A673 (cell line): ENCODE results near the gene CEP112. TPM values are rescaled to one million over a fixed set of nuclear protein-coding genes. Genes with fewer than 3 reads are reported as not detected.

Experiments
- BruUV-seq: library from RNA; stranded (reverse); fragments of 400-500 nt; replicated peaks from 2 replicates; lab custom pipeline; 2021; lab: Mats Ljungman, UMichigan
- CTCF ChIA-PET: fragments of 300-600 bp; sonication (Branson Sonifier 250); formaldehyde crosslinking; loops from one replicate; lab custom pipeline; 2022; ENCODE audit warnings: antibody characterized with exemption; lab: Charles Lee
- POLR2A ChIA-PET: fragments of 300-600 bp; sonication (Branson Sonifier 250); formaldehyde crosslinking; loops from one replicate; lab custom pipeline; 2022; ENCODE audit warnings: antibody characterized with exemption; ENCODE audit not compliant: low non-redundant PET; lab: Charles Lee
- DNase-seq: peaks from one replicate; pipeline ENCODE4 v3.0.0-alpha.2; 2015; ENCODE audit warnings: low spot score
- H3K27ac ChIP-seq: fragments of 200-600 bp; sonication (generic); 2 replicates; pipeline ENCODE4 v1.5.1; 2016; ENCODE audit warnings: mixed run types, low read depth, mild to moderate bottlenecking, mixed read lengths, antibody characterized with exemption, low read length; ENCODE audit not compliant: poor library complexity, severe bottlenecking
- H3K27me3 ChIP-seq: fragments of 200-600 bp; sonication (generic); replicated peaks from 2 replicates; pipeline ENCODE4 v1.6.1; 2017; ENCODE audit warnings: mixed run types, low read depth, mild to moderate bottlenecking, mixed read lengths, antibody characterized with exemption, low read length; ENCODE audit not compliant: insufficient read depth, poor library complexity
- H3K36me3 ChIP-seq: fragments of 200-600 bp; sonication (generic); 2 replicates; pipeline ENCODE4 v1.6.1; 2016; ENCODE audit warnings: mixed run types, mild to moderate bottlenecking, mixed read lengths, antibody characterized with exemption, low read length; ENCODE audit not compliant: insufficient read depth, poor library complexity, severe bottlenecking
- H3K4me1 ChIP-seq: fragments of 200-600 bp; sonication (generic); 2 replicates; pipeline ENCODE4 v1.6.1; 2017; ENCODE audit warnings: mixed run types, mild to moderate bottlenecking, mixed read lengths, antibody characterized with exemption, low read length; ENCODE audit not compliant: insufficient read depth, poor library complexity, severe bottlenecking
- H3K4me3 ChIP-seq: fragments of 200-600 bp; sonication (generic); 2 replicates; pipeline ENCODE4 v1.5.1; 2016; ENCODE audit warnings: low read depth, mixed run types, mild to moderate bottlenecking, mixed read lengths, low read length; ENCODE audit not compliant: poor library complexity, severe bottlenecking
- H3K9me3 ChIP-seq: fragments of 200-600 bp; sonication (generic); 2 replicates; pipeline ENCODE4 v1.6.1; 2016; ENCODE audit warnings: mixed run types, low read depth, mild to moderate bottlenecking, mixed read lengths, antibody characterized with exemption, low read length; ENCODE audit not compliant: poor library complexity, severe bottlenecking
- EZH2 ChIP-seq: fragments of 200-600 bp; sonication (generic); IDR thresholded peaks from 2 replicates; pipeline ENCODE4 v1.6.1; 2017; ENCODE audit warnings: borderline replicate concordance, low read depth, mild to moderate bottlenecking, mixed read lengths, antibody characterized with exemption, low read length; ENCODE audit not compliant: poor library complexity, severe bottlenecking
- intact Hi-C: fragments of 100-400 bp; cut with micrococcal nuclease; formaldehyde crosslinking; loops from one replicate; pipeline ENCODE4 v1.10.0; 2022; ENCODE audit not compliant: unreplicated experiment
- total RNA-seq: library from RNA; stranded (reverse); gene quantifications from 2 replicates; pipeline ENCODE4 v1.2.3, GENCODE V29; 2021
- TF ChIP-seq, protein P1 (sequence below): fragments of 300-800, 200-600 bp; sonication (generic); conservative IDR thresholded peaks from 2 replicates; pipeline ENCODE4 v1.5.1; 2017; ENCODE audit warnings: low read depth, mild to moderate bottlenecking, antibody characterized with exemption, low read length, moderate library complexity, mixed read lengths

CEP112 gene
- total RNA-seq, 1 experiment from 2014 or later: 27.2 TPM

DNA sequence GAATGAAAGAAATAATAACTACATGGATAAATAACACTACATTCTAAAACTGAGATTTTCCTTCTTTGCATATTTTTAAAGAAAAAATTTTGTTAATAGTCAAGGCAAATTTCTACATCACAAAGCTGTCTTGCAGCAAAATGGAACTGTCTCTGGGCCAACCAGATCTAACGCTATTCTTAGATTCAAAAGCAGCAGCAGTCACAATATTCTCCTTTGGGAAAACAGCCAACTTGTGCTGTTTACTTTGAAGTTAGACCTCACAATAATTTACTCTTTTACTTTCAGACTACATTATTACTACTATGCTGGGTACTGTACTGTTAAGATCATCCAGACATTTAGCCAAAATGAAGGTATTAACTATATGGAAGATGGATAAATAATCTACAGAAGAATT lies 189.1 kb downstream of the CEP112 start:
- intact Hi-C loops: no loop called here
- H3K36me3 ChIP-seq: no peaks in the 10 kb centered on the region
- TF ChIP-seq, protein P1, sequence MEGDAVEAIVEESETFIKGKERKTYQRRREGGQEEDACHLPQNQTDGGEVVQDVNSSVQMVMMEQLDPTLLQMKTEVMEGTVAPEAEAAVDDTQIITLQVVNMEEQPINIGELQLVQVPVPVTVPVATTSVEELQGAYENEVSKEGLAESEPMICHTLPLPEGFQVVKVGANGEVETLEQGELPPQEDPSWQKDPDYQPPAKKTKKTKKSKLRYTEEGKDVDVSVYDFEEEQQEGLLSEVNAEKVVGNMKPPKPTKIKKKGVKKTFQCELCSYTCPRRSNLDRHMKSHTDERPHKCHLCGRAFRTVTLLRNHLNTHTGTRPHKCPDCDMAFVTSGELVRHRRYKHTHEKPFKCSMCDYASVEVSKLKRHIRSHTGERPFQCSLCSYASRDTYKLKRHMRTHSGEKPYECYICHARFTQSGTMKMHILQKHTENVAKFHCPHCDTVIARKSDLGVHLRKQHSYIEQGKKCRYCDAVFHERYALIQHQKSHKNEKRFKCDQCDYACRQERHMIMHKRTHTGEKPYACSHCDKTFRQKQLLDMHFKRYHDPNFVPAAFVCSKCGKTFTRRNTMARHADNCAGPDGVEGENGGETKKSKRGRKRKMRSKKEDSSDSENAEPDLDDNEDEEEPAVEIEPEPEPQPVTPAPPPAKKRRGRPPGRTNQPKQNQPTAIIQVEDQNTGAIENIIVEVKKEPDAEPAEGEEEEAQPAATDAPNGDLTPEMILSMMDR: no peak
- no peak for TF ChIP-seq EZH2
- ChIA-PET POLR2A (no interaction called here), CTCF (no interaction called here)
- no peak overlapping the region for H3K4me3 ChIP-seq
- no peak overlapping the region for H3K27ac ChIP-seq
- no peaks in the 10 kb centered on the region for H3K4me1 ChIP-seq
- no TSS peak for BruUV-seq
- H3K27me3 ChIP-seq: no peaks in the 10 kb centered on the region
- no peak for DNase-seq
- no peaks in the 10 kb centered on the region for H3K9me3 ChIP-seq

DNA sequence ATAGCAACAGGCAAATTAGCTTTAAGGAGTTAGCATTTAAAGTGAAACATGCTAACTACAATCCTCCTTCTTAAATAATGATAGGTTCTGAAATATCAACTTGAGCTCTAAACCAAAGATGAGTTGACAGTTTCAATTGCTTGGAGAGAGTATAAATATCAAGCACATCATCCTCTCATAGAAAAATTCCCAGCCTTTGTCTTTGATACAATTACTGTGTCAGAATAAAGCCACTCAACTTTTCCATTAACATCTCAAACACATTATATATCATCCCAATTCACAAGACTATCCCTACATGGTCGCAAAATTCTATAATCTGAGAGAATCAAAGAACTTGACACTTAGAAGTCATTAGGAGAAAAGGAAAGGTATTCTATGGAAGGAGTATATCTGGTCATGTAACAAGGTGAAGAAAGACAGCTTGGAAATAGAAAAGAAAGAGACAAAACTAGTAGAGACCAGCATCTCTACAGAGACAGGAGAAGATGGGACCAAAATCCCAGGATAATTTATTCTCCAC lies 189.8 kb downstream of the CEP112 start:
- H3K9me3 ChIP-seq: no peaks in the 10 kb centered on the region
- ChIA-PET CTCF (no interaction called here), POLR2A (no interaction called here)
- no peak for DNase-seq
- intact Hi-C loops: no loop called here
- H3K4me1 ChIP-seq: no peaks in the 10 kb centered on the region
- TF ChIP-seq EZH2: no peak
- TF ChIP-seq, protein P1: no peak
- no peaks in the 10 kb centered on the region for H3K27me3 ChIP-seq
- no peak overlapping the region for H3K4me3 ChIP-seq
- BruUV-seq: no TSS peak
- H3K27ac ChIP-seq: no peak overlapping the region
- H3K36me3 ChIP-seq: no peaks in the 10 kb centered on the region

DNA sequence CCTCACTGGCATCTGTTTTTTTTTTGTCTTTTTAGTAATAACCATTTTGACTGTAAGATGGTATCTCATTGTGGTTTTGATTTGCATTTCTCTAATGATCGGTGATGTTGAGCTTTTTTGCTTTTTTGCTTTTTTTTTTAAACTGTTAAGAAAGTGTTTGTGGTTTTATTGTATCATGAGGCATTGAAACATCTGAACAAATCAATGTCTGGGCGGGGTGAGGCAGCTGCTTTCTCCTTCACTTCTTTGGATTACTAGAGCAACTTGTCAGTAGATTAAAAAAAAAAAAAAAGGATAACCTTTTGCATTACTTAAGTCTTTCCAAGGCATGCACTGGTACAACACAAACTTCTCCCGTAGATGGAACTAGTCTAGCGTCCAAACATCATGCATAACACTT lies 191.7 kb downstream of the CEP112 start:
- no peak for DNase-seq
- H3K4me1 ChIP-seq: no peaks in the 10 kb centered on the region
- no TSS peak for BruUV-seq
- intact Hi-C loops: no loop called here
- TF ChIP-seq EZH2: no peak
- TF ChIP-seq, protein P1: no peak
- CTCF ChIA-PET: no interaction called here
- H3K27me3 ChIP-seq: no peaks in the 10 kb centered on the region
- POLR2A ChIA-PET: no interaction called here
- H3K27ac ChIP-seq: no peak overlapping the region
- no peak overlapping the region for H3K4me3 ChIP-seq
- H3K9me3 ChIP-seq: no peaks in the 10 kb centered on the region
- no peaks in the 10 kb centered on the region for H3K36me3 ChIP-seq
